Spleen (tissue), 11 donors: Measurements from ENCODE around the gene HEXD. TPM values are rescaled to one million over a fixed set of nuclear protein-coding genes. Genes with fewer than 3 reads are reported as not detected.

Experiments used
- DNase-seq: peaks from one replicate; pipeline ENCODE4 v3.0.0-alpha.2; 2020
- H3K27ac ChIP-seq, 8 donors: fragments of 200-600 bp; sonication (generic) in 7 of 8; 1 replicate in 4 of 8; 2 replicates in 4 of 8; pipeline versions ENCODE4 v1.5.0 to v1.8.0; 2016 to 2021; ENCODE audit warnings: inconsistent platforms in 4 of 8, mild to moderate bottlenecking in 4 of 8, moderate library complexity in 1 of 8
- H3K27me3 ChIP-seq, 7 donors: fragments of 200-600 bp; sonication (generic) in 6 of 7; replicated peaks in 1 of 7; 1 replicate in 4 of 7; 2 replicates in 3 of 7; pipeline versions ENCODE4 v1.5.0 to v1.8.0; 2016 to 2021; ENCODE audit warnings: inconsistent platforms in 3 of 7, mild to moderate bottlenecking in 1 of 7
- H3K36me3 ChIP-seq, 6 donors: fragments of 200-600 bp; sonication (generic) in 5 of 6; 1 replicate in 4 of 6; 2 replicates in 2 of 6; pipeline versions ENCODE4 v1.5.0 to v1.8.0; 2016 to 2021; ENCODE audit warnings: inconsistent platforms in 2 of 6
- H3K4me1 ChIP-seq, 6 donors: fragments of 200-600 bp; sonication (generic) in 5 of 6; 1 replicate in 3 of 6; 2 replicates in 3 of 6; pipeline versions ENCODE4 v1.5.0 to v1.8.0; 2016 to 2021; ENCODE audit warnings: inconsistent platforms in 3 of 6
- H3K4me3 ChIP-seq, 8 donors: fragments of 200-600 bp; sonication (generic) in 7 of 8; 1 replicate in 4 of 8; 2 replicates in 4 of 8; pipeline versions ENCODE4 v1.5.0 to v1.8.0; 2016 to 2021; ENCODE audit warnings: inconsistent platforms in 4 of 8, mild to moderate bottlenecking in 4 of 8, moderate library complexity in 2 of 8
- H3K9me3 ChIP-seq, 8 donors: fragments of 200-600 bp; sonication (generic) in 7 of 8; 1 replicate in 4 of 8; 2 replicates in 4 of 8; pipeline versions ENCODE4 v1.5.0 to v1.8.0; 2016 to 2021; ENCODE audit warnings: inconsistent platforms in 4 of 8
- POLR2A ChIP-seq, 3 donors: fragments of 450-650 bp; IDR thresholded peaks; one replicate each; pipeline ENCODE4 v1.5.1; 2017; ENCODE audit warnings: antibody characterized with exemption in 3 of 3, mild to moderate bottlenecking in 1 of 3
- POLR2AphosphoS5 ChIP-seq, 3 donors: sonication (generic); formaldehyde crosslinking; IDR thresholded peaks; one replicate each; pipeline ENCODE4 v1.5.1; 2017; ENCODE audit warnings: antibody characterized with exemption in 3 of 3
- WGBS, 5 donors: extraction: QIAGEN DNeasy Blood & Tissue Kit in 3 of 5; methylation state at CpG; one replicate each; pipeline versions ENCODE4 v1.1.5 to v1.1.7; 2013 to 2018; 5-methylcytosine and 5-hydroxymethylcytosine counted together
- intact Hi-C: fragments of 100-400 bp; cut with DNase I; formaldehyde crosslinking; loops from one replicate; pipeline ENCODE4 v1.15.0; 2023; ENCODE audit warnings: low total_unique reads
- polyA plus RNA-seq, 3 donors: library from polyadenylated mRNA; stranded (reverse); fragments of 200-250 nt; gene quantifications; one replicate each; pipeline ENCODE4 v1.2.1, GENCODE V29; 2013
- total RNA-seq, 7 donors: library from RNA; depleted of rRNA in 3 of 7; stranded (reverse); fragments of >200 nt in 3 of 7; fragmentation: NEBNext Ultra II Directional in 4 of 7; extraction: Animal tissue kit (Norgen Biotek cat#: 25700) in 4 of 7; gene quantifications; one replicate each; pipeline versions ENCODE4 v1.1.0 to v1.2.1, GENCODE V29; 2016 to 2021
- TF ChIP-seq, protein P1 (sequence below), 11 experiments: fragments of 200-600 bp in 7 of 11; fragments of 450-650 bp in 4 of 11; sonication (generic) in 4 of 11; IDR thresholded peaks in 8 of 11; conservative IDR thresholded peaks in 3 of 11; 1 replicate in 7 of 11; 2 replicates in 4 of 11; pipeline versions ENCODE4 v1.4.0 to v1.8.0; 2016 to 2021; ENCODE audit warnings: antibody characterized with exemption in 11 of 11, inconsistent platforms in 4 of 11, mild to moderate bottlenecking in 1 of 11
- donor health status: healthy with polysubstance abuse.
- donor health status: DM: no; HTN: no; CAD: no; lungs with moderate emphysema.
- donor health status: DM: no; HTN: no; CAD: no.
- donor health status: Bipolar disorder and iron deficiency.
- donor health status: healthy.
- donor health status: DM: no; HTN: no; CAD: no.
- donor health status: DM: yes; HTN: yes; CAD: no.

The HEXD gene
- total and polyA plus RNA-seq, 10 donors = 62.3 to 272 (median 74.7) TPM

DNA sequence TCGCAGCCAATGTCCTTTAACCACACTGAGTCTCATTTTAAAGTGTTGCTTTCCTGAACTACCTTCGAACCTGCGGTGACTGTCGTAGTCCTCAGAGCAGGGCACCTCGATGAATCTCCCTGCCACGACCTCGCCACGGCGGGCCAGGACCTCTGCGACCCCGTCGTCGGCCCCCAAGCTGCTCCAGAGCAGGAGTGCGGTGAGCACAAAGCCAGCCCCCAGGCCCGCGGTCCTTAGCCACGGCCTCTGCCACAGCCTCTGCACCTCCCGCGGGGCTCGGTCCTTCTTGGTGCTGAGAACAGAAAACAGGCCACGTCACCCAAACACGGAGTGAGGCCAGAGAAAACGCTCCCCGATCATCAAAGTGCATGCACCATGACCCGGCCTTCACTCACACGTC is 2.8 kb upstream of the HEXD start:
- Histone ChIP-seq H3K27ac (no peak overlapping the region), H3K4me1 (peaks cover 18 to 58% (median 38%) of the 10 kb centered on the region in 6 donors), H3K9me3 (no peaks in the 10 kb centered on the region), H3K36me3 (peaks cover 0 to 27% (median 6%) of the 10 kb centered on the region in 6 donors), H3K4me3 (no peak overlapping the region), H3K27me3 (no peaks in the 10 kb centered on the region)
- DNase-seq = no peak
- WGBS, 5 donors = 85 to 94% (median 90%) methylated on average over 26 of the region's 26 CpGs
- intact Hi-C loops = loop anchor here (2.0 kb wide), 1 partner anchor 65 kb away; no protein-coding TSS in a partner anchor
- TF ChIP-seq, protein P1, sequence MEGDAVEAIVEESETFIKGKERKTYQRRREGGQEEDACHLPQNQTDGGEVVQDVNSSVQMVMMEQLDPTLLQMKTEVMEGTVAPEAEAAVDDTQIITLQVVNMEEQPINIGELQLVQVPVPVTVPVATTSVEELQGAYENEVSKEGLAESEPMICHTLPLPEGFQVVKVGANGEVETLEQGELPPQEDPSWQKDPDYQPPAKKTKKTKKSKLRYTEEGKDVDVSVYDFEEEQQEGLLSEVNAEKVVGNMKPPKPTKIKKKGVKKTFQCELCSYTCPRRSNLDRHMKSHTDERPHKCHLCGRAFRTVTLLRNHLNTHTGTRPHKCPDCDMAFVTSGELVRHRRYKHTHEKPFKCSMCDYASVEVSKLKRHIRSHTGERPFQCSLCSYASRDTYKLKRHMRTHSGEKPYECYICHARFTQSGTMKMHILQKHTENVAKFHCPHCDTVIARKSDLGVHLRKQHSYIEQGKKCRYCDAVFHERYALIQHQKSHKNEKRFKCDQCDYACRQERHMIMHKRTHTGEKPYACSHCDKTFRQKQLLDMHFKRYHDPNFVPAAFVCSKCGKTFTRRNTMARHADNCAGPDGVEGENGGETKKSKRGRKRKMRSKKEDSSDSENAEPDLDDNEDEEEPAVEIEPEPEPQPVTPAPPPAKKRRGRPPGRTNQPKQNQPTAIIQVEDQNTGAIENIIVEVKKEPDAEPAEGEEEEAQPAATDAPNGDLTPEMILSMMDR (IDR thresholded peaks at IDR 0.05 in 8 of 11, conservative IDR thresholded peaks at IDR 0.05 in 3 of 11) = no peak
- TF ChIP-seq POLR2A (IDR thresholded peaks at IDR 0.05) (no peak), POLR2AphosphoS5 (IDR thresholded peaks at IDR 0.05) (no peak)

GRCh38 chr17:82415786-82416185 is 2.4 kb upstream of the HEXD start:
- DNase-seq = no peak
- Histone ChIP-seq H3K27ac (no peak overlapping the region), H3K4me1 (peaks cover 18 to 58% (median 38%) of the 10 kb centered on the region in 6 donors), H3K9me3 (no peaks in the 10 kb centered on the region), H3K4me3 (no peak overlapping the region), H3K27me3 (no peaks in the 10 kb centered on the region), H3K36me3 (peaks cover 0 to 29% (median 7%) of the 10 kb centered on the region in 6 donors)
- TF ChIP-seq POLR2AphosphoS5 (IDR thresholded peaks at IDR 0.05) (no peak), POLR2A (IDR thresholded peaks at IDR 0.05) (no peak)
- TF ChIP-seq, protein P1 (IDR thresholded peaks at IDR 0.05 in 8 of 11, conservative IDR thresholded peaks at IDR 0.05 in 3 of 11) = no peak
- intact Hi-C loops = loop anchor here (2.0 kb wide), 1 partner anchor 65 kb away; no protein-coding TSS in a partner anchor
- 88 to 91% (median 90%) methylated on average over 9 of the region's 9 CpGs for WGBS, 5 donors

- TF ChIP-seq POLR2AphosphoS5 (IDR thresholded peaks at IDR 0.05) (no peak), POLR2A (IDR thresholded peaks at IDR 0.05) (no peak)
- TF ChIP-seq, protein P1 (IDR thresholded peaks at IDR 0.05 in 8 of 11, conservative IDR thresholded peaks at IDR 0.05 in 3 of 11) = no peak
- Histone ChIP-seq H3K36me3 (peaks cover 0 to 32% (median 7%) of the 10 kb centered on the region in 6 donors), H3K27ac (no peak overlapping the region), H3K9me3 (no peaks in the 10 kb centered on the region), H3K27me3 (no peaks in the 10 kb centered on the region), H3K4me1 (peaks cover 18 to 58% (median 38%) of the 10 kb centered on the region in 6 donors), H3K4me3 (no peak overlapping the region)
- intact Hi-C loops = no loop called here
- no peak for DNase-seq
- WGBS, 5 donors = 88 to 96% (median 91%) methylated on average over 4 of the region's 4 CpGs
Measured at GRCh38 chr17:82416264-82416663, 1.9 kb upstream of the HEXD start.

- no peak overlapping the region for H3K27ac ChIP-seq
- no peaks in the 10 kb centered on the region for H3K9me3 ChIP-seq
- peaks cover 0 to 32% (median 6%) of the 10 kb centered on the region in 6 donors for H3K36me3 ChIP-seq
- H3K4me1 ChIP-seq = peaks cover 18 to 58% (median 38%) of the 10 kb centered on the region in 6 donors
- DNase-seq = no peak
- TF ChIP-seq, protein P1 (IDR thresholded peaks at IDR 0.05 in 8 of 11, conservative IDR thresholded peaks at IDR 0.05 in 3 of 11) = no peak
- TF ChIP-seq POLR2A (IDR thresholded peaks at IDR 0.05) (no peak), POLR2AphosphoS5 (IDR thresholded peaks at IDR 0.05) (no peak)
- WGBS, 5 donors = 81 to 92% (median 88%) methylated on average over 6 of the region's 6 CpGs
- no peak overlapping the region for H3K4me3 ChIP-seq
- intact Hi-C loops = no loop called here
- H3K27me3 ChIP-seq = no peaks in the 10 kb centered on the region
Measured at GRCh38 chr17:82416771-82417170, 1.4 kb upstream of the HEXD start.
